ENCODE data around the gene RBM28.

Gene RBM28

DNA sequence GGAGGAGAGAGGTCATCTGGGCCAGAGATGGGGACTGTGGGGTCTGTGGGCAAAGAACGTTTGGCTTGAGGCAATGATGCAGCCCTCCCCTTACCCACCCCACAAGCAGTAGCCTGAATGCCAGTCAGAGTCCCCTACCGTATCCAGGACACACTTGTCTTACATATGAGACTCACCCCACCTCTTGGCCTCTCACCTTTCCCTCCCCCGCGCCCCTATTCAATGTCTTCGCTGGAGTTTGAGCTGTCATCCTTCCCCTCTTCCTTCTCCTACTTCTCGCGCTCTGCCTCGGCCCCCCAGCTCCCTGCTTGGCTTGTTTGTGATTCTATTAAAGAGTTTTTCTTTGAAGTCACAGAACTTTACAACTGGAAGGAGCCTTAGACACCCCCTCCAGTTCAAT lies 8.9 kb upstream of the RBM28 start:
- H3K9me3 ChIP-seq (replicated peaks in 1 of 2; ENCODE audit: control insufficient read depth in 2 of 2, insufficient read depth in 1 of 2, low read depth in 1 of 2, low read length in 2 of 2) = peaks cover 0 to 3% of the 10 kb centered on the region in 2 donors
- H3K23ac ChIP-seq (ENCODE audit: low read depth, low read length, poor library complexity) = peak overlapping the region; percentile 89
- no CpG with 5 or more reads among the region's 8 CpGs for WGBS, 2 donors (ENCODE audit: extremely low coverage in 2 of 2, insufficient read length in 2 of 2, insufficient replicate concordance in 1 of 2)
- H3K4me1 ChIP-seq (ENCODE audit: control insufficient read depth in 2 of 2, insufficient read depth in 1 of 2, low read depth in 1 of 2, low read length in 2 of 2) = peaks cover 7% of the 10 kb centered on the region in 2 donors
- H4K8ac ChIP-seq (ENCODE audit: low read depth, low read length) = no peak overlapping the region
- no peak overlapping the region for H2AFZ ChIP-seq (ENCODE audit: low read length)
- H3K14ac ChIP-seq (ENCODE audit: low read length) = no peak overlapping the region
- peaks cover 13 to 85% (median 52%) of the 10 kb centered on the region in 3 experiments for H3K27me3 ChIP-seq (ENCODE audit: control insufficient read depth in 3 of 3, insufficient read depth in 3 of 3, low read depth in 1 of 3, low read length in 3 of 3)
- H2BK12ac ChIP-seq (ENCODE audit: low read length) = no peak overlapping the region
- H3K9ac ChIP-seq (ENCODE audit: low read depth, low read length, poor library complexity) = peak overlapping the region; percentile 10
- no peak overlapping the region for H2BK5ac ChIP-seq (ENCODE audit: low read length)
- H3K36me3 ChIP-seq (replicated peaks in 1 of 2; ENCODE audit: control insufficient read depth in 2 of 2, insufficient read depth in 2 of 2, low read length in 2 of 2) = no peaks in the 10 kb centered on the region
- H2BK120ac ChIP-seq (ENCODE audit: low read depth, low read length) = peak overlapping the region; percentile 10
- no peak overlapping the region for H3K4me3 ChIP-seq (ENCODE audit: low read length in 2 of 2)
- H3K27ac ChIP-seq (replicated peaks; ENCODE audit: low read length) = no peak overlapping the region
- H2BK15ac ChIP-seq (ENCODE audit: low read length) = peak overlapping the region; percentile 40
- H2AK5ac ChIP-seq (ENCODE audit: low read depth, low read length) = peak overlapping the region; percentile 68
- no peak overlapping the region for H3K4ac ChIP-seq (ENCODE audit: low read length)
- DNase-seq (ENCODE audit: low spot score) = no peak
- no peak overlapping the region for H4K91ac ChIP-seq (ENCODE audit: low read depth, low read length, poor library complexity)
- peak overlapping the region; percentile 94 for H3K18ac ChIP-seq (ENCODE audit: low read length)
- no peaks in the 10 kb centered on the region for H3K79me1 ChIP-seq (ENCODE audit: low read depth, low read length)
- no peak overlapping the region for H3K4me2 ChIP-seq (ENCODE audit: insufficient read depth, low read length, poor library complexity, severe bottlenecking)

DNA sequence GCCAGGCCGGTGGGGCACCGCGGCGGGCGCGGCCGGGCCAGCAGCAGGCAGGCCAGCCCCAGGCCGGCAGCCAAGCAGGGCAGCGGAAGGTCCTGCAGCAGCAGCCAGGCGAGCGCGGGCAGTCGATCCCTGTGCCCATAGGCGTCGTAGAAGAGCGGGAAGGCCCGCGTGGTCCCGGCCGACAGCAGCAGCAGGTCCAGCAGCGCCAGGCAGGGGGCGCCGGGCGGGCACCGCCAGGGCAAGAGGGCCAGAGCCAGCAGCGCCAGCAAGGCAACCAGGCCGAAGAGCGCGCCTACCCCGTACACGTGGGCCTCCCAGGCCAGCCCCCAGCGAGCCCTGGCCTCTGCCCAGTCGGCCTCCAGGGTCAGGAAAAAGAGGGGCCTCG lies 8.4 kb upstream of the RBM28 start:
- H3K4me1 ChIP-seq (ENCODE audit: control insufficient read depth in 2 of 2, insufficient read depth in 1 of 2, low read depth in 1 of 2, low read length in 2 of 2) = peaks cover 5 to 7% of the 10 kb centered on the region in 2 donors
- H3K9ac ChIP-seq (ENCODE audit: low read depth, low read length, poor library complexity) = peak overlapping the region; percentile 72
- H3K36me3 ChIP-seq (replicated peaks in 1 of 2; ENCODE audit: control insufficient read depth in 2 of 2, insufficient read depth in 2 of 2, low read length in 2 of 2) = no peaks in the 10 kb centered on the region
- H3K4me2 ChIP-seq (ENCODE audit: insufficient read depth, low read length, poor library complexity, severe bottlenecking) = no peak overlapping the region
- H3K4ac ChIP-seq (ENCODE audit: low read length) = no peak overlapping the region
- H2AFZ ChIP-seq (ENCODE audit: low read length) = no peak overlapping the region
- no peak overlapping the region for H2BK5ac ChIP-seq (ENCODE audit: low read length)
- H2BK15ac ChIP-seq (ENCODE audit: low read length) = peak overlapping the region; percentile 40
- DNase-seq (ENCODE audit: low spot score) = peak; percentile 35
- no peak overlapping the region for H3K14ac ChIP-seq (ENCODE audit: low read length)
- peak overlapping the region; percentile 93 for H2BK12ac ChIP-seq (ENCODE audit: low read length)
- H3K9me3 ChIP-seq (replicated peaks in 1 of 2; ENCODE audit: control insufficient read depth in 2 of 2, insufficient read depth in 1 of 2, low read depth in 1 of 2, low read length in 2 of 2) = peaks cover 0 to 3% of the 10 kb centered on the region in 2 donors
- no peak overlapping the region for H4K8ac ChIP-seq (ENCODE audit: low read depth, low read length)
- peak overlapping the region; percentile 94 for H3K18ac ChIP-seq (ENCODE audit: low read length)
- no peak overlapping the region for H3K27ac ChIP-seq (replicated peaks; ENCODE audit: low read length)
- no CpG with 5 or more reads among the region's 34 CpGs for WGBS, 2 donors (ENCODE audit: extremely low coverage in 2 of 2, insufficient read length in 2 of 2, insufficient replicate concordance in 1 of 2)
- peaks cover 13 to 83% (median 52%) of the 10 kb centered on the region in 3 experiments for H3K27me3 ChIP-seq (ENCODE audit: control insufficient read depth in 3 of 3, insufficient read depth in 3 of 3, low read depth in 1 of 3, low read length in 3 of 3)
- peak overlapping the region; percentile 89 for H3K23ac ChIP-seq (ENCODE audit: low read depth, low read length, poor library complexity)
- H4K91ac ChIP-seq (ENCODE audit: low read depth, low read length, poor library complexity) = peak overlapping the region; percentile 28
- H2AK5ac ChIP-seq (ENCODE audit: low read depth, low read length) = peak overlapping the region; percentile 68
- peak overlapping the region; percentile 10 for H2BK120ac ChIP-seq (ENCODE audit: low read depth, low read length)
- H3K4me3 ChIP-seq (ENCODE audit: low read length in 2 of 2) = no peak overlapping the region
- no peaks in the 10 kb centered on the region for H3K79me1 ChIP-seq (ENCODE audit: low read depth, low read length)

DNA sequence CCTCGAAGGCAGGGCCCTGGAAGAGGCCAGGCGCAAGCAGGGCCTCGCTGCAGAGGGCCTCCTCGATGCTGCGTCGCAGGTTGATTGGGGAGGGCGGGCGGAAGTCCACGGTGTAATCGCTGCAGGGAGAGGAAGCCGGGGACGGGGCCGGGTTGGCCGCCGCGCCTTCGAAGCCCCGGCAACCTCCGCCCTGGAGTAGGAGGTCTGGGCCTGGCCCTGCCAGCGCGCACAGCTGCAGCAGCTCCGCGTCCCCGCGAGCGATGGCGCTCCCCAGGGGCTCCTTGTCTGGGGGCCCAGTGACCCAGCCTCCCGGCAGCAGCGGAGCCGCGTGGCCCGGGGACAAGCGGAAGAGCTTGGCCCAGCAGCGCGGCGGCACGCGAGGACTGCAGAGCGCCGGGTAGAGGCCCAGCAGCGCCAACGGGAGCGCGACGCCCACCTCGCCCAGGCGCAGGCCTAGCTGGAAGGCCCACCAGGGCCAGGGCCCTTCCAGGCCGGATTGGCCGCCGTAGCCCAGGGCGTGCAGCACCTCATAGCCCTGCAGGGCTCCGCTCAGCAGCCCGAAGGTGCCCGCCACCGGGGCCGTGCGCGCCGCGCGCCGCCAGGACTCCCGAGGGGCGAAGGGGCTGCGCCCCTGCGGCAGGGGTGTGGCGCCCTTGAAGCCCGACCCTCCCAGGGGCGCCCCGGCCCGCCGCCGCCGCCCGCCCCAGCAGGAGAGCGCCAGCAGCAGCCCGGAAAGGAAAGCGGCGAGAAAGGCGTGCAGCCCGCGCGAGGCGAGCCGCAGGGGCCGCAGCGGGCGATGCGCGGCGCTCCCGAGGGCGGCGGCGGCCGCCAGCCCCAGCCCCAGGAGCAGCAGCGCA lies 7.8 kb upstream of the RBM28 start:
- Histone ChIP-seq H2BK12ac (ENCODE audit: low read length) (peak overlapping the region; percentile 93), H4K8ac (ENCODE audit: low read depth, low read length) (peak overlapping the region; percentile 74), H2BK15ac (ENCODE audit: low read length) (peak overlapping the region; percentile 40), H3K27me3 (ENCODE audit: control insufficient read depth in 3 of 3, insufficient read depth in 3 of 3, low read depth in 1 of 3, low read length in 3 of 3) (peaks cover 13 to 78% (median 52%) of the 10 kb centered on the region in 3 experiments), H4K91ac (ENCODE audit: low read depth, low read length, poor library complexity) (no peak overlapping the region), H3K23ac (ENCODE audit: low read depth, low read length, poor library complexity) (peak overlapping the region; percentile 70), H3K18ac (ENCODE audit: low read length) (peak overlapping the region; percentile 94), H2BK5ac (ENCODE audit: low read length) (no peak overlapping the region), H3K4me1 (ENCODE audit: control insufficient read depth in 2 of 2, insufficient read depth in 1 of 2, low read depth in 1 of 2, low read length in 2 of 2) (peaks cover 3 to 5% of the 10 kb centered on the region in 2 donors), H3K27ac (replicated peaks; ENCODE audit: low read length) (no peak overlapping the region), H3K79me1 (ENCODE audit: low read depth, low read length) (no peaks in the 10 kb centered on the region), H3K14ac (ENCODE audit: low read length) (no peak overlapping the region), H3K9me3 (replicated peaks in 1 of 2; ENCODE audit: control insufficient read depth in 2 of 2, insufficient read depth in 1 of 2, low read depth in 1 of 2, low read length in 2 of 2) (peaks cover 0 to 3% of the 10 kb centered on the region in 2 donors), H2BK120ac (ENCODE audit: low read depth, low read length) (peak overlapping the region; percentile 62), H3K9ac (ENCODE audit: low read depth, low read length, poor library complexity) (peak overlapping the region; percentile 54), H3K4me3 (ENCODE audit: low read length in 2 of 2) (peak overlapping the region in 1 of 2 donors; percentile 25), H2AK5ac (ENCODE audit: low read depth, low read length) (peak overlapping the region; percentile 65), H3K36me3 (replicated peaks in 1 of 2; ENCODE audit: control insufficient read depth in 2 of 2, insufficient read depth in 2 of 2, low read length in 2 of 2) (no peaks in the 10 kb centered on the region), H3K4me2 (ENCODE audit: insufficient read depth, low read length, poor library complexity, severe bottlenecking) (no peak overlapping the region), H2AFZ (ENCODE audit: low read length) (peak overlapping the region; percentile 17), H3K4ac (ENCODE audit: low read length) (no peak overlapping the region)
- no peak for DNase-seq (ENCODE audit: low spot score)
- no CpG with 5 or more reads among the region's 97 CpGs for WGBS, 2 donors (ENCODE audit: extremely low coverage in 2 of 2, insufficient read length in 2 of 2, insufficient replicate concordance in 1 of 2)

DNA sequence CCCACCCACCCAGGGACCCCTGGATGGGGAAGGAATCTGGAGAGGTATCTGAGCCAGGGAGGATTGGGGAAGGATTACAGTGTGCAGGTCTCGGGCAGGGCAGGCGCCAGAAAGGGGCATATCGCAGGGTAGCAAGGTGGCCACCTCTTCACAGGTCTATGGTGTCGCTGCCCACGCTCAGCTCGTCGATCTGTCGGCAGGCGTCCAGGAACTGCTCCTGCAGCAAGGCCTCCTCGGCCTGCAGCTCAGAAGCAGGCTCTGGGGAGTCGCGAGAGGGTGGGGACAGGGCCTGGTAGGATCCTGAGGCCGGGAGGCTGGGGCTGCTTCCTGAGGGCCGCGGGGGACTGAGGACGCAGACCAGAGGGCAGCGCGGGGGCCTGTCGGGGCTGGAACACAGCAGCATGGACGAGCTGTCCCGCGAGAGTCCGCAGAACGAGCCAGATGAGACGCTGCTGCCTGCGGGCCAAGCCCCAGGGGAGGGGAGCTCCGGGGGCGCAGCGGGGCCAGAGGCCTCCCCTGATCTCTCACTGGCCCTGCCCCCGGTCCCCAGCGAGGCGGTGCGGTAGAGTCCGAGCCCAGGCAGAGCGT lies 7.1 kb upstream of the RBM28 start:
- H4K8ac ChIP-seq (ENCODE audit: low read depth, low read length) = peak overlapping the region; percentile 74
- no peak overlapping the region for H3K14ac ChIP-seq (ENCODE audit: low read length)
- no peak overlapping the region for H2BK5ac ChIP-seq (ENCODE audit: low read length)
- no peaks in the 10 kb centered on the region for H3K36me3 ChIP-seq (replicated peaks in 1 of 2; ENCODE audit: control insufficient read depth in 2 of 2, insufficient read depth in 2 of 2, low read length in 2 of 2)
- H2BK12ac ChIP-seq (ENCODE audit: low read length) = peak overlapping the region; percentile 92
- H3K4me2 ChIP-seq (ENCODE audit: insufficient read depth, low read length, poor library complexity, severe bottlenecking) = no peak overlapping the region
- peaks cover 13 to 74% (median 52%) of the 10 kb centered on the region in 3 experiments for H3K27me3 ChIP-seq (ENCODE audit: control insufficient read depth in 3 of 3, insufficient read depth in 3 of 3, low read depth in 1 of 3, low read length in 3 of 3)
- H3K23ac ChIP-seq (ENCODE audit: low read depth, low read length, poor library complexity) = peak overlapping the region; percentile 70
- peaks cover 0 to 3% of the 10 kb centered on the region in 2 donors for H3K9me3 ChIP-seq (replicated peaks in 1 of 2; ENCODE audit: control insufficient read depth in 2 of 2, insufficient read depth in 1 of 2, low read depth in 1 of 2, low read length in 2 of 2)
- peak overlapping the region; percentile 74 for H3K9ac ChIP-seq (ENCODE audit: low read depth, low read length, poor library complexity)
- no peak overlapping the region for H4K91ac ChIP-seq (ENCODE audit: low read depth, low read length, poor library complexity)
- peak overlapping the region; percentile 30 for H2BK15ac ChIP-seq (ENCODE audit: low read length)
- H3K79me1 ChIP-seq (ENCODE audit: low read depth, low read length) = no peaks in the 10 kb centered on the region
- H3K27ac ChIP-seq (replicated peaks; ENCODE audit: low read length) = no peak overlapping the region
- peaks cover 3 to 5% of the 10 kb centered on the region in 2 donors for H3K4me1 ChIP-seq (ENCODE audit: control insufficient read depth in 2 of 2, insufficient read depth in 1 of 2, low read depth in 1 of 2, low read length in 2 of 2)
- H2BK120ac ChIP-seq (ENCODE audit: low read depth, low read length) = peak overlapping the region; percentile 62
- H2AFZ ChIP-seq (ENCODE audit: low read length) = peak overlapping the region; percentile 17
- peak overlapping the region; percentile 89 for H3K18ac ChIP-seq (ENCODE audit: low read length)
- H2AK5ac ChIP-seq (ENCODE audit: low read depth, low read length) = peak overlapping the region; percentile 65
- no peak overlapping the region for H3K4me3 ChIP-seq (ENCODE audit: low read length in 2 of 2)
- no CpG with 5 or more reads among the region's 35 CpGs for WGBS, 2 donors (ENCODE audit: extremely low coverage in 2 of 2, insufficient read length in 2 of 2, insufficient replicate concordance in 1 of 2)
- no peak overlapping the region for H3K4ac ChIP-seq (ENCODE audit: low read length)
- DNase-seq (ENCODE audit: low spot score) = no peak

Measured in neuronal stem cell (in vitro differentiated cells).